ENCODE measurements around the gene ANXA2R.

- TF ChIP-seq EP300 (IDR thresholded peaks at IDR 0.05) = no peak
- TF ChIP-seq, protein P1, sequence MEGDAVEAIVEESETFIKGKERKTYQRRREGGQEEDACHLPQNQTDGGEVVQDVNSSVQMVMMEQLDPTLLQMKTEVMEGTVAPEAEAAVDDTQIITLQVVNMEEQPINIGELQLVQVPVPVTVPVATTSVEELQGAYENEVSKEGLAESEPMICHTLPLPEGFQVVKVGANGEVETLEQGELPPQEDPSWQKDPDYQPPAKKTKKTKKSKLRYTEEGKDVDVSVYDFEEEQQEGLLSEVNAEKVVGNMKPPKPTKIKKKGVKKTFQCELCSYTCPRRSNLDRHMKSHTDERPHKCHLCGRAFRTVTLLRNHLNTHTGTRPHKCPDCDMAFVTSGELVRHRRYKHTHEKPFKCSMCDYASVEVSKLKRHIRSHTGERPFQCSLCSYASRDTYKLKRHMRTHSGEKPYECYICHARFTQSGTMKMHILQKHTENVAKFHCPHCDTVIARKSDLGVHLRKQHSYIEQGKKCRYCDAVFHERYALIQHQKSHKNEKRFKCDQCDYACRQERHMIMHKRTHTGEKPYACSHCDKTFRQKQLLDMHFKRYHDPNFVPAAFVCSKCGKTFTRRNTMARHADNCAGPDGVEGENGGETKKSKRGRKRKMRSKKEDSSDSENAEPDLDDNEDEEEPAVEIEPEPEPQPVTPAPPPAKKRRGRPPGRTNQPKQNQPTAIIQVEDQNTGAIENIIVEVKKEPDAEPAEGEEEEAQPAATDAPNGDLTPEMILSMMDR (IDR thresholded peaks at IDR 0.05) = no peak
Observed at GRCh38 chr5:42992088-42992879, 47.8 kb downstream of the ANXA2R start.

Measured in ovary (tissue), 3 donors.